ENCODE data around the gene C1RL.
"Not testable (repeated sequence)": the region's sequence is repeated elsewhere in the genome, so short reads cannot be mapped to it uniquely, and the experiment has no call there.

The C1RL gene

DNA sequence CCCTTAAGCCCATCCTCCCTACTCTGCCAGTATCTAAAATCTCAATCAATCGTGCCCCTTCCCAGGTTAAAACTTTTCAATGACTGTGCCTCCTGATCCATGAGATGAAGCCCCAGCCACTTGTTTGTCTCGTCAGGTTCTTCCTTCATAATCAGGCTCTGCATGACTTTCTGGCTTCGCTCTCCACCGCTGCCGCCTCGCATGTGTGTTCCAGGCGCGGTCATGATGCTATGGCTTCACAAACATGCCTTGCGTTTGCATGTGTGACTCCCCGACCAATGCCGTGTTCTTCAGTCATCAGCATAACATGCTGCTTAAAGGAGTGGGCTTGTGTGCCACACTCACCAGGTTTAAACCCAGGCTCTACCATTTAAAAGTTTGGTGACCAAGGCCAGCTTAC is 5.0 kb upstream of the C1RL start:
- no peak for DNase-seq (ENCODE audit: low spot score)

GRCh38 chr12:7113389-7113871 is 4.4 kb upstream of the C1RL start:
- peak; percentile 65 for DNase-seq (ENCODE audit: low spot score)

GRCh38 chr12:7112041-7112440 is 3.0 kb upstream of the C1RL start:
- no peak for DNase-seq (ENCODE audit: low spot score)

GRCh38 chr12:7110661-7111060 is 1.6 kb upstream of the C1RL start:
- DNase-seq (ENCODE audit: low spot score), result no peak

DNA sequence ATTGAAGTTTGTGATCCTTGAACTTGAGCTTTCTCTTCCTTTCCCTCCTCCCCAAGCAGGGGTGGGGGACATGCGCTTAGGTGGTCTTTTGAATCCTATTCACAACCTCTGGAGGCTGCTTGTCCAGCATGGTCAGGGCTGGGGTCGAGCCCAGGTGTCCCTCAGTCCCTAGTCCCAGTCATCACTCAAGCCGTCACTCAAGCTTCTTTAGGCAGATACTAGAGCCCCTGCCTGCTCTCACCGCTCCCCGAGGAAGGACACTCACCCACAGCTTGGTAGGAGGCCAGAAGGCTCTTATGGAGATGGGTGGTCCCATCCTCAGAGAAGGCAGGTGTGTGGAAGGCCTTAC is 532 bp upstream of the C1RL start:
- DNase-seq (ENCODE audit: low spot score), result no peak

- peak; percentile 75 for DNase-seq (ENCODE audit: low spot score)
These were observed 815 bp downstream of the C1RL start for GRCh38 chr12:7108003-7108795.

DNA sequence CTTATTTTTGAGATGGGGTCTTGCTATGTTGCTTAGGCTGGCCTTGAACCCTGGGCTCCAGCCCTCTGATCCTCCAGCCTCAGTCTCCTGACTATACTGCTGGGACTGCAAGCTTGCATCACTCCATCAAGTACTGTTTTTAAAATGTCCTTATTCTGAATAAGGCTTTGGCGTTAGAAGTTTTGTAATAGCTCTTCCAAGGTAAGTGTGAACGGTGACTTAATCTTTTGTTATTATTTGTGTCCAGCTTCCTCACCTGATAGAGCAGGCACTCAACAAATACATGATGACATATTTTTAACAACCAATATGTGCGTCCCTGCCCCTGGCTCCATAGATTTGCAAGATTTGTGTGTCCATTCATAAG is 1.4 kb downstream of the C1RL start:
- no peak for DNase-seq (ENCODE audit: low spot score)

GRCh38 chr12:7107181-7107580 is 1.8 kb downstream of the C1RL start:
- not testable (repeated sequence) for DNase-seq (ENCODE audit: low spot score)

DNA sequence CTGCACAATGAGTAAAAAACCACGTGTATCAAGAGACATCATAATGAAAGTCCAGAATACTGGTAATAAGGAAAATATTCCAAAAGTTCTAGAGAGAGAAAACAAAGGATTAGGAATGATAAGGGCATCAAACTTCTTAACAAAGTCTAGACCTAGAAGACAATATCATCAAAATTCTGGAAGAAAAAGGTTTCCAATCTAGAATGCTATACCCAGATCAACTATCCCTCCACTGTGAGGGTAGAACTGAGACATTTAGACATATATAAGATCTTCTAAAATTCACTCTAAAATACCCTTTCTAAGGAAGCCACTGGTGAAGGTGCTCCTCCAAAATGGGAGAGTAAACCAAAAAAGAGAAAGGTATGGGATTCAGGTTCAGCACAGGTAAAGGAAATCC is 2.9 kb downstream of the C1RL start:
- no peak for DNase-seq (ENCODE audit: low spot score)

- DNase-seq (ENCODE audit: low spot score), result no peak
These were observed 5.0 kb downstream of the C1RL start for GRCh38 chr12:7103837-7104584.

DNA sequence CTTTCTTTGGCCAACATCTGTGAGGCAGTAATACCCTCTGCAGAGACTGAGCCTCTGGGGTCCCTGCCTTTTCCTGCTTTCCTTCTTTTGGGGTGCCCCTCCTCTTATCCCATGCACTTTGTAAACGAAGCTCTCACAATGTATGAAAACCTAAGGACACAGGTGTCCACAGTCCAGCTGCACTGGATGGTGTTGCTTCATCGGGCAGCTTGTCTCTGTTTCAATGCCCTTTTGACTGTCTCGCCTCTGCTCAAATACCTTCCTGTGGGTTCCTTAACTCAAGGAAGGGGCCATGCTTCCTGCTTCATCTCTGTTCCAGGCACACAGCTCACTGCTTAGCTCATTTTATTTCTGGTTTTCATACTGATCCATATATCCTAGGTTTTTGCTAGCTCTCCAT is 6.4 kb downstream of the C1RL start:
- DNase-seq (ENCODE audit: low spot score), result no peak

GRCh38 chr12:7101694-7102131 is 7.3 kb downstream of the C1RL start:
- DNase-seq (ENCODE audit: low spot score), result no peak

GRCh38 chr12:7101047-7101693 is 7.8 kb downstream of the C1RL start:
- no peak for DNase-seq (ENCODE audit: low spot score)

DNA sequence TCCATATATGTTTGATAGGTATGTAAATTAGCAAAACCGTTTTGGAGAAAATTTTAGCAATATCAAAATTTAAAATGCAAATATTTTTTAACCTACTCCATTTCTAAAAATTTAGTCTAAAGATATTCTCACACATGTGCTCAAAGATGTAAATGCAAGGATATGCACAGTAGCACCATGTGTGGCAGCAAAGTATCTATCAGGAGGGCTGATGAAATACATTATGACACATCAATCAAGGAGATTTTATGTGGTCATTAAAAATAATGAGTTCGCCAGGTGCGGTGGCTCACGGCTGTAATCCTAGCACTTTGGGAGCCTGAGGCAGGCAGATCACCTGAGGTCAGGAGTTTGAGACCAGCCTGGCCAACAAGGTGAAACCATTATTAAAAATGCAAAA is 8.8 kb downstream of the C1RL start:
- peak; percentile 24 for DNase-seq (ENCODE audit: low spot score)

GRCh38 chr12:7099290-7099996 is 9.6 kb downstream of the C1RL start:
- no peak for DNase-seq (ENCODE audit: low spot score)

DNA sequence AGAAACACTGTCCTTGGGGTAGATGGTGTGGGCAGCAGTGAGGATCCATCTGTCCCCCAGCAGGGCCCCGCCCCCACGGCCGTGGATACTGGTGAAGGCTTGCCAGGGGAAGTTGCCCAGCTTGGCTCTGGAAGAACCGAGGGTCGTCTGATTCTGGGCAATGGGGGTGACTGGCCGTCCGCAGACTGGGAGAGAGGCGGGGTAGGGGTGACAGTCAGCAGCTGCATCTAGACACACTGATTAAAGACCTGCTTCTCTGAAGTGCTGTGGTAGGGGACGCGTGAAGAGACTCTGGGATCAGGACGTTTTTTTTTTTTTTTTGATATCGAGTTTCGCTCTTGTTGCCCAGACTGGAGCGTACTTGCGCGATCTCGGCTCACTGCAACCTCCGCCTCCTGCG is 12.0 kb downstream of the C1RL start:
- no peak for DNase-seq (ENCODE audit: low spot score)

GRCh38 chr12:7096006-7096932 is 12.7 kb downstream of the C1RL start:
- no peak for DNase-seq (ENCODE audit: low spot score)

DNA sequence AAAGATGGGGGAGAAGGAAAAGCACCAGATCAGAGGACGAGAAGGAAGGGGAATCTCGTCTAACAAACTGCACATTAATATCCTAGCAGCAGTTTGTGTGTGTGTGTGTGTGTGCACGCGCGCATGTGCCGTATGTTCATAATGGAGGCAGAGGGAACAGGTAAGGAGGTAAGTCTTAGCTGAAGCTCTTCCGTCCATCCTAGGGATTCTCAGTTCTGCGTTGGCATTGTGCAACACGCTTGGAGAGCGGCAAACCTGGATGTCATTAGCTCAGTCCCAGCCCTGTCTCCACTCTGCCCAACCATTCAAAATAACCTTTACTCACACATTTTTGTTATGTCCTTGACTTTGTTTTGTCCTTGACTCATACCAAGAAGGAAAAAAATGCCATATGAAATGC is 15.1 kb downstream of the C1RL start:
- DNase-seq (ENCODE audit: low spot score), result no peak

GRCh38 chr12:7093486-7093885 is 15.5 kb downstream of the C1RL start:
- DNase-seq (ENCODE audit: low spot score), result no peak

- DNase-seq (ENCODE audit: low spot score), result no peak
These were observed 16.0 kb downstream of the C1RL start for GRCh38 chr12:7092986-7093460.

Measured in germinal center (tissue), 1 donor.